Stimulated activated CD4-positive, alpha-beta T cell treated with anti-CD3 and anti-CD28 coated beads, Interleukin-2, amount 100 ng/mL, for 24 hours (primary cell): ENCODE data around the gene INSRR.
A peak's percentile ranks its signal among the peaks of the same experiment; 100 is the strongest.

Source experiments
- DNase-seq, 2 donors: peaks; one replicate each; pipeline ENCODE4 v3.0.0-alpha.2; 2020

INSRR gene

GRCh38 chr1:156893048-156893953, 34.4 kb upstream of the INSRR start, which contains the start of gene PEAR1:
PEAR1 (plus strand) TSS chr1:156893718; CDS start chr1:156903927, 10,209 bp downstream.
- DNase-seq, result no peak

- DNase-seq, result peak; percentile 88 to 94
Observed at GRCh38 chr1:156892190-156893047, 33.5 kb upstream of the INSRR start.

- peak; percentile 70 to 75 for DNase-seq
Observed at GRCh38 chr1:156889802-156890580, 31.1 kb upstream of the INSRR start.

- DNase-seq, result no peak
Observed at GRCh38 chr1:156887734-156888133, 28.8 kb upstream of the INSRR start.

- DNase-seq, result no peak
Observed at GRCh38 chr1:156887317-156887716, 28.4 kb upstream of the INSRR start.

GRCh38 chr1:156886583-156887281, 27.8 kb upstream of the INSRR start:
- no peak for DNase-seq

- DNase-seq, result no peak
Observed at GRCh38 chr1:156885880-156886355, 27.0 kb upstream of the INSRR start.

- DNase-seq, result no peak
Observed at GRCh38 chr1:156885314-156885713, 26.4 kb upstream of the INSRR start.

GRCh38 chr1:156884560-156885184, 25.8 kb upstream of the INSRR start:
- DNase-seq, result no peak

GRCh38 chr1:156883919-156884318, 25.0 kb upstream of the INSRR start:
- DNase-seq, result no peak

- DNase-seq, result no peak
Observed at GRCh38 chr1:156882543-156882942, 23.6 kb upstream of the INSRR start.

GRCh38 chr1:156881663-156882062, 22.7 kb upstream of the INSRR start:
- DNase-seq, result no peak

- no peak for DNase-seq
Observed at GRCh38 chr1:156881101-156881500, 22.2 kb upstream of the INSRR start.

- no peak for DNase-seq
Observed at GRCh38 chr1:156880473-156880872, 21.6 kb upstream of the INSRR start.

GRCh38 chr1:156879876-156880275, 21.0 kb upstream of the INSRR start:
- no peak for DNase-seq

- DNase-seq, result no peak
Observed at GRCh38 chr1:156877433-156878170, 18.7 kb upstream of the INSRR start.

GRCh38 chr1:156876281-156876680, 17.4 kb upstream of the INSRR start:
- no peak for DNase-seq

- no peak for DNase-seq
Observed at GRCh38 chr1:156875341-156875615, 16.4 kb upstream of the INSRR start.

GRCh38 chr1:156874572-156875340, 15.8 kb upstream of the INSRR start:
- DNase-seq, result no peak

- DNase-seq, result no peak
Observed at GRCh38 chr1:156874142-156874541, 15.2 kb upstream of the INSRR start.
